PC-3 (cell line): ENCODE data around the gene KRCC1.

Experiments
- EZH2 ChIP-seq: fragments of 300-600 bp; sonication (generic); IDR thresholded peaks from one replicate; pipeline ENCODE4 v1.6.1; 2017; ENCODE audit warnings: antibody characterized with exemption, mild to moderate bottlenecking, low read length; ENCODE audit not compliant: unreplicated experiment
- TF ChIP-seq, protein P1 (sequence below): fragments of 300-600 bp; sonication (generic); conservative IDR thresholded peaks from 2 replicates; pipeline ENCODE4 v1.5.1; 2017; ENCODE audit warnings: antibody characterized with exemption, low read depth, mild to moderate bottlenecking, low read length

DNA sequence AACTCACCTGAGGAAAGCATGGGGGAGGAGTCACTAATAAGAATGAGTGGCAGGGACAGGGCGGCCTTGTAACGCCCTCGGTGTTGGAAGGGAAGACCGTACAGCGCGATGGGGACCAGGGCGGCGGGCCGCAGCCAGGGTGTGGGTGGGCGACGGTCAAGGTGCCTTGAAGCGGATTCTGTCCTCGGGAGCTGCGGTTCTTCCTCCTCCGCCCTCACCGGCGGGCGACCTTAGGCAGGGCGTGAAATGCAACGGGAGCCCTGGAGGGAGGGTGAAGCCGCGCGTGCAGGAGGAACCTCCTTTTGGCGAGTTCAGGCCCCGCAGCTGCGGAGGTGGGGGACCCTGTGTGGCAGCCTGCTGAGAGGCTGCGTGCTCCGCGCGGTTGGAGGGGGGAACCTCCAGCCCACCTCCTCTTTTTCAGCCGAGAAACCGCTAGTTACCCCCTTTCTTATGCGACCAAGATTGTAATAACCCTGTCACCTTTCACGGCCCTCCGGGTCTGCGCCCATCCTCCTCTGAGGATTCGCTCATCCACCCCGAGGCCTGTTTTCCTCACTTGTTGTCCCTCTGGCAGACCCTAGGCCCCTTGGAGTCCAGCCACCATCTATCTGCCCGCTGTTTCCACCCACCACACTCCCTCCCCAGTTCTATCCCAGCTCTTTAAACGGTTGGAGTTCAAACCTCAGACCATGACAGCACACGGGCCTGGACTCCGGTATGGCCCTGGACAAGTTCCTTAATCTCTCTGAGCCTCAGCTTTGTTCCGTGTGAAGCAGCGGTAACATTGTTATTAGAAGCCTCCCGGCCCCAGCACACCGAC lies 38.4 kb downstream of the KRCC1 start:
- TF ChIP-seq, protein P1, sequence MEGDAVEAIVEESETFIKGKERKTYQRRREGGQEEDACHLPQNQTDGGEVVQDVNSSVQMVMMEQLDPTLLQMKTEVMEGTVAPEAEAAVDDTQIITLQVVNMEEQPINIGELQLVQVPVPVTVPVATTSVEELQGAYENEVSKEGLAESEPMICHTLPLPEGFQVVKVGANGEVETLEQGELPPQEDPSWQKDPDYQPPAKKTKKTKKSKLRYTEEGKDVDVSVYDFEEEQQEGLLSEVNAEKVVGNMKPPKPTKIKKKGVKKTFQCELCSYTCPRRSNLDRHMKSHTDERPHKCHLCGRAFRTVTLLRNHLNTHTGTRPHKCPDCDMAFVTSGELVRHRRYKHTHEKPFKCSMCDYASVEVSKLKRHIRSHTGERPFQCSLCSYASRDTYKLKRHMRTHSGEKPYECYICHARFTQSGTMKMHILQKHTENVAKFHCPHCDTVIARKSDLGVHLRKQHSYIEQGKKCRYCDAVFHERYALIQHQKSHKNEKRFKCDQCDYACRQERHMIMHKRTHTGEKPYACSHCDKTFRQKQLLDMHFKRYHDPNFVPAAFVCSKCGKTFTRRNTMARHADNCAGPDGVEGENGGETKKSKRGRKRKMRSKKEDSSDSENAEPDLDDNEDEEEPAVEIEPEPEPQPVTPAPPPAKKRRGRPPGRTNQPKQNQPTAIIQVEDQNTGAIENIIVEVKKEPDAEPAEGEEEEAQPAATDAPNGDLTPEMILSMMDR: no peak
- no peak for TF ChIP-seq EZH2
